ENCODE measurements around the gene TRPM2. TPM values are rescaled to one million over a fixed set of nuclear protein-coding genes. Genes with fewer than 3 reads are reported as not detected.
"Not testable (repeated sequence)": the region's sequence is repeated elsewhere in the genome, so short reads cannot be mapped to it uniquely, and the experiment has no call there.

TRPM2 gene
- total and polyA plus RNA-seq, 8 donors: 1.3 to 10.3 (median 2.4) TPM

DNA sequence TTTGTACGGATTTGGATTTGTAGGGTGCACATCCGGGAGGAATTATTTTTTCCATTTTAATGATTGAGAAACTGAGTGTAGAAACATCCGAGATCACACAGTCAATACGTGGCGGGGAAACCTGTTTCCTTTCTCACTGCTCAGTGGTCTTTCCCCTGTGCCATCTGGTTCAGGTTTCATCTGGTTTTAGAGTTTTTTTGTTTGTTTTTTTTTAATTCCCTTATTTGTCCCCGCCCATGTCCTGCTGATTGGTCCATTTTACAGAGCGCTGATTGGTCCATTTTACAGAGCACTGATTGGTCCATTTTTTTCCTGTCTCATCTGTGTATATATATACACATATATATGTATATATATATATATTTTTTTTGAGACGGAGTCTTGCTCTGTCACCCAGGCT is 6.0 kb downstream of the TRPM2 start:
- WGBS, 5 donors: 82 to 94% (median 85%) methylated on average over 8 of the region's 8 CpGs

DNA sequence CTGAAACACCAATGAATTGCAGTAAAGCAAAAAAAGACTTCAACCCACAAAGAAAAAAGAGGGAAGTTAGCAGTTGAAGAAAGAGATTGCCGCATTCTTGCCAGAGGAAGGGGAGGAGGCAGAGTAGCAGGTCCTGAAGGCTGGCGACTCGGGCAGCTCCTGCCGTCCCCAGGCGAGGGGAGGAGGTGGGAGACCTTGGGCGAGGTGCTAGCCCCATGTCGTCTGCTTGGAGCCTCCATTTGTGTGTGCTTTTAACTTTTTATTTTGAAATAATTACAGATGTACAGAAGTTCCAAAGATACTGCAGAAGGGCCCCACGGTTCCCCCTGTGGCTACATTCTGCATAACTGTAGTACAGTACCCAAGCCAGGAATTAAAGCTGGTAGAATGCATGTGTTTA is 6.7 kb downstream of the TRPM2 start:
- TF ChIP-seq POLR2AphosphoS5 (IDR thresholded peaks at IDR 0.05): no peak
- no peak for TF ChIP-seq CTCF (IDR thresholded peaks at IDR 0.05)
- no peak for TF ChIP-seq POLR2A (IDR thresholded peaks at IDR 0.05)
- TF ChIP-seq EP300 (IDR thresholded peaks at IDR 0.05): no peak
- 44 to 55% (median 45%) methylated on average over 8 of the region's 8 CpGs for WGBS, 5 donors
- Histone ChIP-seq H3K36me3 (peaks cover 0 to 6% (median 0%) of the 10 kb centered on the region in 4 donors), H3K4me1 (peaks cover 0 to 2% (median 0%) of the 10 kb centered on the region in 4 donors), H3K27ac (peak overlapping the region in 2 of 5 donors; percentile 22 to 28), H3K4me3 (no peak overlapping the region), H3K9me3 (peaks cover 0 to 19% (median 16%) of the 10 kb centered on the region in 4 donors), H3K27me3 (peaks cover 0 to 22% (median 0%) of the 10 kb centered on the region in 3 donors)
- DNase-seq: no peak
- intact Hi-C loops (cut with DNase I; ENCODE audit: low total_unique reads): no loop called here

More for the DNA sequence above, 6.0 kb downstream of the TRPM2 start:
- H3K27ac ChIP-seq: no peak overlapping the region
- DNase-seq: no peak
- H3K9me3 ChIP-seq: peaks cover 0 to 18% (median 16%) of the 10 kb centered on the region in 4 donors
- intact Hi-C loops (cut with DNase I; ENCODE audit: low total_unique reads): loop anchor here (10.0 kb wide), 1 partner anchor 115 kb away; no protein-coding TSS in a partner anchor
- H3K4me3 ChIP-seq: no peak overlapping the region
- TF ChIP-seq EP300 (IDR thresholded peaks at IDR 0.05) (no peak), CTCF (IDR thresholded peaks at IDR 0.05) (no peak), POLR2AphosphoS5 (IDR thresholded peaks at IDR 0.05) (no peak), POLR2A (IDR thresholded peaks at IDR 0.05) (no peak)
- H3K36me3 ChIP-seq: peaks cover 0 to 6% (median 0%) of the 10 kb centered on the region in 4 donors
- H3K4me1 ChIP-seq: peaks cover 0 to 8% (median 0%) of the 10 kb centered on the region in 4 donors
- H3K27me3 ChIP-seq: peaks cover 0 to 21% (median 0%) of the 10 kb centered on the region in 3 donors

DNA sequence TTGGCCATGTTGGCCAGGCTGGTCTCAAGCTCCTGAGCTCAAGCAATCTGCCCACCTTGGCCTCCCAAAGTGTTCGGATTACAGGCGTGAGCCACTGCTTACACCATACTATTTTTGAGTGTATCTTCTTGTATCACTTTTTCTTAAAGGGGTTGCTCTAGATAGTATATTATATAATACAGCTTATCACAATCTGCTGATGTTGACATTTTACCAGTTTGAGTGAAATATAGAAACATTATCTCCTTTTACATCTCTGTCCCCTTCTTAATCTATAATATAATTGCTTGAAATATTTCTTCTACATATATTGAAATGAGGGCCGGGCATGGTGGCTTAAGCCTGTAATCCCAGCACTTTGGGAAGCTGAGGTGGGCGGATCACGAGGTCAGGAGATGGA is 8.5 kb downstream of the TRPM2 start:
- 85 to 92% (median 89%) methylated on average over 5 of the region's 5 CpGs for WGBS, 5 donors
- peaks cover 0 to 19% (median 16%) of the 10 kb centered on the region in 4 donors for H3K9me3 ChIP-seq
- H3K27ac ChIP-seq; H3K4me1 ChIP-seq; intact Hi-C loops (cut with DNase I; ENCODE audit: low total_unique reads); H3K36me3 ChIP-seq; H3K4me3 ChIP-seq; DNase-seq: not testable (repeated sequence)
- peaks cover 0 to 25% (median 3%) of the 10 kb centered on the region in 3 donors for H3K27me3 ChIP-seq

DNA sequence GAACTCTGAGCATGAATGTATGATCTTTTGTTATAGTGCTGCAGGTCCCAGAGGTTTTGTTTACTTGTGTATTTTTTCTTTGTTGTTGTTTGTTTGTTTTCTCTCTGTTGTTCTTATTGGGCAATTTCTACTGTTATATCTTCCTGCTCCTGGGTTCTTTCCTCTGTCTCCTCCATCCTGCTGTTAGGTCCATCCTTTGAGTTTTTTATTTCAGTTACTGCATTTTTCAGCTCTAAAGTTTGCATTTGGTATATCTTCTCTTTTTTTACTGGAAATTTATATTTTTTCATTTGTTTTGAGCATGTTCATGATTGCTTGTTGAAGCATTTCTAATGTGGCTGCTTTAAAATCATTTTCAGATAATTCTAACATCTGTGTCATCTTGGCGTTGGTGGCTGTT is 9.9 kb downstream of the TRPM2 start:
- H3K4me3 ChIP-seq: no peak overlapping the region
- TF ChIP-seq POLR2A (IDR thresholded peaks at IDR 0.05): no peak
- no peak for TF ChIP-seq POLR2AphosphoS5 (IDR thresholded peaks at IDR 0.05)
- no peak for TF ChIP-seq EP300 (IDR thresholded peaks at IDR 0.05)
- no peak for TF ChIP-seq CTCF (IDR thresholded peaks at IDR 0.05)
- peaks cover 0 to 29% (median 3%) of the 10 kb centered on the region in 3 donors for H3K27me3 ChIP-seq
- H3K36me3 ChIP-seq: no peaks in the 10 kb centered on the region
- 91 to 100% (median 93%) methylated on average over 1 of the region's 1 CpG for WGBS, 5 donors
- no peaks in the 10 kb centered on the region for H3K4me1 ChIP-seq
- no peak for DNase-seq
- peaks cover 0 to 19% (median 16%) of the 10 kb centered on the region in 4 donors for H3K9me3 ChIP-seq
- no peak overlapping the region for H3K27ac ChIP-seq
- intact Hi-C loops (cut with DNase I; ENCODE audit: low total_unique reads): no loop called here

Measured in stomach (tissue), 9 donors.